Anterior cingulate cortex (tissue), 58 donors: ENCODE results near the gene TEN1.
"Not testable (repeated sequence)": the region's sequence is repeated elsewhere in the genome, so short reads cannot be mapped to it uniquely, and the experiment has no call there.

Experiments used
- DNase-seq, 58 donors: peaks; one replicate each; lab custom pipeline; 2025; lab: John Stamatoyannopoulos, UW

Gene TEN1

GRCh38 chr17:75978938-75979704, at the start of gene TEN1, which contains the start of gene ACOX1:
TSS of gene TEN1 (plus strand) at chr17:75979240. CDS start at chr17:75986193, 6,953 bp downstream.
TSS of gene ACOX1 (minus strand) at chr17:75979166. CDS start at chr17:75979073, 93 bp downstream.
- peak; percentile 80 to 99 (median 96) for DNase-seq

GRCh38 chr17:75931062-75931461, 48.0 kb upstream of the TEN1 start:
- no peak for DNase-seq

GRCh38 chr17:75932852-75933251, 46.2 kb upstream of the TEN1 start:
- no peak for DNase-seq

GRCh38 chr17:75933808-75934207, 45.2 kb upstream of the TEN1 start:
- DNase-seq = no peak

- no peak for DNase-seq
Measured at GRCh38 chr17:75937652-75938051, 41.4 kb upstream of the TEN1 start.

GRCh38 chr17:75940727-75941441, 38.2 kb upstream of the TEN1 start, which contains the start of gene FBF1:
TSS of gene FBF1 (minus strand) at chr17:75941042. CDS start at chr17:75938149, 2,893 bp downstream.
- peak; percentile 50 to 98 (median 93) for DNase-seq

GRCh38 chr17:75941442-75941819, 37.6 kb upstream of the TEN1 start:
- no peak for DNase-seq

- no peak for DNase-seq
Measured at GRCh38 chr17:75942473-75942872, 36.6 kb upstream of the TEN1 start.

GRCh38 chr17:75943491-75943890, 35.5 kb upstream of the TEN1 start:
- DNase-seq = no peak

- no peak for DNase-seq
Measured at GRCh38 chr17:75945211-75945610, 33.8 kb upstream of the TEN1 start.

- no peak for DNase-seq
Measured at GRCh38 chr17:75950421-75950820, 28.6 kb upstream of the TEN1 start.

GRCh38 chr17:75950855-75951554, 28.0 kb upstream of the TEN1 start:
- DNase-seq = peak in 7 of 58 donors; percentile 4 to 33 (median 22)

- DNase-seq = no peak
Measured at GRCh38 chr17:75959051-75959838, 19.8 kb upstream of the TEN1 start.

GRCh38 chr17:75959839-75960511, 19.1 kb upstream of the TEN1 start:
- no peak for DNase-seq

- DNase-seq = no peak
Measured at GRCh38 chr17:75965468-75965867, 13.6 kb upstream of the TEN1 start.

GRCh38 chr17:75969044-75969443, 10.0 kb upstream of the TEN1 start:
- not testable (repeated sequence) for DNase-seq

- DNase-seq = no peak
Measured at GRCh38 chr17:75970011-75970523, 9.0 kb upstream of the TEN1 start.

GRCh38 chr17:75970626-75971025, 8.4 kb upstream of the TEN1 start:
- no peak for DNase-seq

GRCh38 chr17:75975187-75975586, 3.9 kb upstream of the TEN1 start:
- not testable (repeated sequence) for DNase-seq
